ENCODE results near the gene ACTN1. TPM values are rescaled to one million over a fixed set of nuclear protein-coding genes. Genes with fewer than 3 reads are reported as not detected.
"Not testable (repeated sequence)": the region's sequence is repeated elsewhere in the genome, so short reads cannot be mapped to it uniquely, and the experiment has no call there.

ACTN1 gene
- total RNA-seq = 100 to 1,000 TPM; 171 to 177 TPM

DNA sequence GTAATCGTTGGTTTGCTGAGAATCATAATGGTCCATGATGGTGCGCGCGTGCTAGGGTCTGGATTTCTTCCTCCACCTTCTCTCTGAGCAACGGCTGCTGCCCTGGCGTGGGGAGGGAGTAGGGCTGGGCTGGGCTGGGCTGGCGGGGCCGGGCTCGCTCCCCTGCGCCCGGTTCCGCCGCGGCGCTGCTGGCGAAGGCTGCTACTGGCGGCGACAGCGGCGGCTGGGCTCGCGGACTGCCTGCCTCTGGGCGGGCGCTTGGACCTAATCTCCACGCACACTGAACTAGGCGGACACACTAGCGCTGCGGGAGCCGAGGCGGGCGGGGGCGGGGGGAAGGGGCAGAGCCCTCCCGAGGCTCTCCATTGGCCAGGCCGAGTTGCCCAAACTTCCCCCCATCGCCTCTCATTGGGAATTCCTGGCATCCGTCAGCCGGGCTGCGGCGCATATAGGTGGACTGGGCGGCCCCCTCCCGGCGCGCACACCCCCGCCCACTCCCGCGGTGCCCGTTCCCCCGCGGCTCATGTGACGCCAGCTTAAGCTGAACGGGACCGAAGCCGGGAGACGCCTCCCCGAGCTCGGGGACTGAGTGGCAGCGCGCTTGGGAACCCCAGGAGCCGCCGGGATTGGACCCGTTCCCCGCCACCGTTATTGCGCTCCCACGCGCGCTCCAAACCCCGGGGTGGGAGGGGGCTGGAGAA is at the start of gene ACTN1:
Gene ACTN1 (minus strand): TSS at position 282 of the 701 bp plus-strand sequence. CDS start 246 bp downstream, at position 36.
- H3K9me3 Mint-ChIP-seq = peaks cover 6% of the 10 kb centered on the region
- peak within 1 kb of the TSS; percentile 88 for H3K4me3 Mint-ChIP-seq
- peaks cover 29% of the 10 kb centered on the region for H3K36me3 Mint-ChIP-seq
- H3K27me3 Mint-ChIP-seq = no peaks in the 10 kb centered on the region
- peaks cover 53% of the 10 kb centered on the region for H3K4me1 Mint-ChIP-seq
- peak within 1 kb of the TSS; percentile 92 for H3K27ac Mint-ChIP-seq
- DNase-seq = peak; percentile 85

DNA sequence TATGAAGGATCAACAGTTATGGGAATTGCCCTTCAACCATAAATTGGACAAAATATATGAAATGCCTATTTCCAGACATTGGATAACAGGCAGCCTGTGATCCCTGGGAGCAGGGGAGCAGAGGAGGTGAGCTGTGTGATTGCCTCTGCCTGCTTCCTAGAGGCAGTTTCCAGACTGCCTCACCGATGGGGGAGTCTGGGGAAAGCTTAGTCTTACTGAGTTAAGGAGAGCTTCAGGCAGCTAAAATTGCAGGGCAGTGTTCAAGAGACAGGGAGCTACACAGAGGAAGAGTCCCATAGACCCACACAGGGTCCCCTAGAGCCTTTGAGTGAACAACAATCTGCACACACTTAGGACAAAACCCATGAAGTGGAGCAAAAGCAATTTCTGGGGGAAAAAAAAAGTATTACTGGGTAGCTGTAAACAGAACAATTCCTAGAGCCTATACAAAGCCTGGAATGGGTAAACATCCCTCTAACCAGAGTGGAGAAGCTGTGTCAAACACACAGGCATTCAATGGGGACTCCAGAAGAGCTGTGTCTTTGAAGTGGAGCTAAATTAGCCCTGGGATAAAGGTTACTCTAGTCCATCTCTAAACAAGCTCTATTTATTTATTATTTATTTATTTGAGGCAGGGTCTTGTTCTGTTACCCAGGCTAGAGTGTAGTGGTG is 48.3 kb upstream of the ACTN1 start:
- Mint-ChIP-seq H3K27me3 (no peaks in the 10 kb centered on the region), H3K36me3 (no peaks in the 10 kb centered on the region), H3K4me1 (no peaks in the 10 kb centered on the region), H3K27ac (no peak overlapping the region), H3K4me3 (no peak overlapping the region), H3K9me3 (no peaks in the 10 kb centered on the region)
- DNase-seq = no peak

DNA sequence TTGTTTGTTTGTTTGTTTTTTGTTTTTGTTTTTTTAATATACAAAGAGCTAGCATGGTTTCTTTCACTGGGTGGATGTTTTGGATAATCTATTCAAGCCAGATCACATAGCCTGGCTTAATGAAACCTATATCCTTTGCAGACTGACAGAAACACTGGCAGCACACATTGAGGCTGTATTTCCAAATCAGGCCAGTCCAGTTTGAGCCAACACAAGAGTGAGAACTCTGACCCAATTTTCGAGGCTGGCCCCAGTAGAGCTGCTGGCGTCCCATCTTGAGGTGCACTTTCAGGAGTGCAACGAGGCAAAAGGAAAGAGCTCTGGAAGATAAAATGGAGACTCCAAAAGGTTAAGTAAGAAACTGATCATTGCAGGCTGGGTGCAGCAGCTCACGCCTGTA is 43.9 kb upstream of the ACTN1 start:
- H3K27me3 Mint-ChIP-seq = no peaks in the 10 kb centered on the region
- H3K36me3 Mint-ChIP-seq = no peaks in the 10 kb centered on the region
- no peak overlapping the region for H3K4me3 Mint-ChIP-seq

DNA sequence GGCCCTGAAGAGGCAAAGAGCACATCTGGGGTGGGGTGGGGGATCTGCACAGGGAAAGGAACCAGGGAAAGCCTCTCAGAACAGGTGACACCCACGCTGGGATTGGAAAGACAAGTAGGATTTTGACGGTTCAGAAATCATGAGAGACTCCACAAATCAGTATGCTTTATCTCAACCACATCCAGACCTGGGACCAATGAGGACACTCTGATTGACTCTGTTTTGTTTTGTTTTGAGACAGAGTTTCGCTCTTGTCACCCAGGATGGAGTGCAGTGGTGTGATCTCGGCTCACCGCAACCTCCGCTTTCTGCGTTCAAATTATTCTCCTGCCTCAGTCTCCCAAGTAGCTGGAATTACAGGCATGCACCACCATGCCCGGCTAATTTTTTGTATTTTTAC is 43.0 kb upstream of the ACTN1 start:
- H3K27ac Mint-ChIP-seq, H3K4me3 Mint-ChIP-seq, H3K27me3 Mint-ChIP-seq, H3K9me3 Mint-ChIP-seq, DNase-seq, H3K36me3 Mint-ChIP-seq, H3K4me1 Mint-ChIP-seq: not testable (repeated sequence)

More for the DNA sequence above, 43.9 kb upstream of the ACTN1 start:
- Mint-ChIP-seq H3K27ac (no peak overlapping the region), H3K9me3 (no peaks in the 10 kb centered on the region), H3K4me1 (no peaks in the 10 kb centered on the region)
- no peak for DNase-seq

DNA sequence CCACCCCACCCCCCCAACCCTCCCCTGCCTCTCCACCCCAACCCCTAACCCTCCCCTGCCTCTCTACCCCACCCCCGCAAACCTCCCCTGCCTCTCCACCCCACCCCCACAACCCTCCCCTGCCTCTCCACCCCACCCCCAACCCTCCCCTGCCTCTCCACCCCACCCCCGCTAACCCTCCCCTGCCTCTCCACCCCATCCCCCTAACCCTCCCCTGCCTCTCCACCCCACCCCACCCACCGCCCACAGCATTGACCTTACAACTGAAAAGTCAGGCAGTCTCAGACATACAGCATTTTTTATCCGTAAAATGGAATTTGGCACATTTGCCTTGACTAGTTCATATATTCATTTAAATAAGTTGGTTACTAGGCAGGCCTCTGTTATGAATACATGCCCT is 38.6 kb upstream of the ACTN1 start:
- Mint-ChIP-seq H3K4me1 (no peaks in the 10 kb centered on the region), H3K4me3 (no peak overlapping the region), H3K9me3 (no peaks in the 10 kb centered on the region), H3K27me3 (no peaks in the 10 kb centered on the region), H3K27ac (no peak overlapping the region), H3K36me3 (no peaks in the 10 kb centered on the region)
- DNase-seq = no peak

DNA sequence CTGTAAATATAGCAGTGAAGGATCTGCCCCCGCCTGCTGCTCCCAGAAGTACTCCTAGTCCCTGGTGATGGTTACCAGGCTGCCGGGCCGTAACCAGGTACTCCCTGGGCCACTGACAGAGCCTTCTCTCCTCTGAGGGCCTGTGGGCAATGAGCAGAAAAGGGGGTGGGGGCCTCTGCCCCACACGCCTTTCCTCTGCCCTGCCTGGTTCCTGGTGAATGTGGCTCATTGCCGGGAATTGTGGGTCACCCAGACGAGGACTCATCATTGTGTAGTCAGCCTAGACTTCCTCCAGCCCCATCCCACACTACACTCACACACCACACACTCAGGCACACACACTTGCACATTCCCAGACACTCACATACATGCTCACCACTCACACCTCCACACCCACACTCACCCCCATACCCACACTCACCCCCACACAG is 35.7 kb upstream of the ACTN1 start:
- Mint-ChIP-seq H3K36me3 (no peaks in the 10 kb centered on the region), H3K9me3 (no peaks in the 10 kb centered on the region), H3K4me3 (no peak overlapping the region), H3K27ac (no peak overlapping the region), H3K27me3 (no peaks in the 10 kb centered on the region), H3K4me1 (peaks cover 5% of the 10 kb centered on the region)
- DNase-seq = no peak

DNA sequence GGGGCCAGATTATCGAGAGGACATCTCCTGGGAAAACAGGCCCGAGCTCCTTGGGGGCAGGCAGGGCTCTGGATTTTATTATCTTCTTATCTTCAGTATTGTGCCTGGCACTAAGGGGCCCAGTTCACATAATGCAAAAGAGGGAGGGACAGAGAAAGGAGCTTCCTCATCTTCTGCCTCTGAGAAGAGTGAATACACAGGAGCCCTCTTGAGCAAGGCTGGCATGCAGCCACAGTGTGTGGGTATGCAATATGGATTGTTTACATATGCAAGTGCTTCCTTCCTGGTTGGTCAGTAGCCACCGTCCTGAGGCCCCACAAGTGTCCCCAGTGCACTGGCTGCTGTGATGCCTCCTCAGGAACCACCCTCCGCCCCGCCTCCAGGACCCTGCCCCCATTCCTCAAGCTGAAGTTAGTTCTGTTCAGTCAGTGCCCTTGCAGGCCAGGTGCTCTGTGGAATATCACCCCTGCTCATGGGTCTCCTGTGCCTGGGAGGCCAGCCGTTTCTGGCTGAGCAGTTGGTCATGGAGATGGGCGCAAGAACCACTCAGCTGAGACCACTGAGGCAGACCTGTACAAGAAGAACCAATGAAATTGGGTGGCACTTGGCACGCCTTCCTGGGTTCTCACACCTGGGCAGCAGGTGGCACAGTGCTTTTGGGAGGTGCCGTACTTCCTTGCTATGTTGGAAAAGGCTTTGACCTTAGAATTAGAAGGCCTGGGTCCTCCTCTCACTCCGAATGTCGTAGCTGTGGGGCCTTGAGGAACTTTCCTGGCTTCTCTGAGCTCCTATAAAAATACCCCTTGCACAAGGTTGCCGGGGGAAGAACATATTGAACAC is 35.1 kb upstream of the ACTN1 start:
- no peak for DNase-seq
- no peaks in the 10 kb centered on the region for H3K36me3 Mint-ChIP-seq
- no peaks in the 10 kb centered on the region for H3K9me3 Mint-ChIP-seq
- no peak overlapping the region for H3K27ac Mint-ChIP-seq
- H3K27me3 Mint-ChIP-seq = no peaks in the 10 kb centered on the region
- no peak overlapping the region for H3K4me3 Mint-ChIP-seq
- H3K4me1 Mint-ChIP-seq = peaks cover 5% of the 10 kb centered on the region

DNA sequence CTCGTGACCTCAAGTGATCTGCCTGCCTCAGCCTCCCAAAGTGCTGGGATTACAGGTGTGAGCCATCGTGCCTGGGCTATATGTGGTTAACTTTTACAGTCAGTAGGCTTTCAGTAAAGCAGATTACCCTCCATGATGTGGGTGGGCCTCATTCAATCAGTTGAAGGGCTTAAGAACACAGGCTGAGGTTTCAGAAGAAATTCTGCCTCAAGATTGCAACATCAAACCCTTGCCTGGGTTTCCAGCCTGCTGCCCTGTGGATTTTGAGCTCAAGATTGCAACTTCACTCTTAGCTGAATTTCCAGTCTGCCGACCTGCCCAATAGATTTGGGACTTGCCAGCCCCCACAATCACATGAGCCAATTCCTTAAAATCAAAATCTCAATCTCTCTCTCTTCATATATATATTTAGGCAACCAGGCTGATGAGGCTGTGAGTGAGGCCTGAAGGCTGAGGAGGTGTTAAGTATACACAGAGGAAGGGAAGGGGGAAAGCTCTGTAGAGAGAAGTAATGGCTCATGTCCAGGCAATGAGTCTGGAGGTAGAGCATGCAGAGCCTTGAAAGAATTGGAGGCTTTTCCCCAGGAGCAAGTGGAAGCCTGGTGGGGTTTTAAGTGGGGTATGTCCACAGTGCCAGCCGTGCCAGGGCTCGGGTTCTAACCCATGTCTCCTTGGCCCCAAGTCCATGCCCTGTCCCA is 33.3 kb upstream of the ACTN1 start:
- Mint-ChIP-seq H3K36me3 (no peaks in the 10 kb centered on the region), H3K4me1 (peaks cover 5% of the 10 kb centered on the region), H3K9me3 (no peaks in the 10 kb centered on the region), H3K4me3 (no peak overlapping the region), H3K27ac (no peak overlapping the region), H3K27me3 (no peaks in the 10 kb centered on the region)
- no peak for DNase-seq

DNA sequence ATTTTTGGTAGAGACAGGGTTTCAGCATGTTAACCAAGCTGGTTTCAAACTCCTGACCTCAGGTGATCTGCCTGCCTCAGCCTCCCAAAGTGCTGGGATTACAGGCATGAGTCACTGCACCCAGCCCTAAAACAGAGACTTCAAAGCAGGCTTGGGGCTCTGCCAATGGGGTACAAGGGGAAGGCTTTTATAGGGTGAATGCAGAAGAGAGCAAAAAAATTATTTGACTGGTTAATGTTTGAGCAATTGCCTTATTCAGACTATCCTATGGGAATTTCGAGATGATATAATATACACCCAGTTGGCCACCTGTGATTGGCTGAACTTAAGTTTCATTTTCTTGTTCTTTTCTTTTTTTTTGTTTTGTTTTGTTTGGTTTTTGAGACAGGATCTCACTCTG is 31.5 kb upstream of the ACTN1 start:
- DNase-seq = peak; percentile 18
- no peaks in the 10 kb centered on the region for H3K36me3 Mint-ChIP-seq
- H3K9me3 Mint-ChIP-seq = no peaks in the 10 kb centered on the region
- no peaks in the 10 kb centered on the region for H3K27me3 Mint-ChIP-seq
- no peak overlapping the region for H3K27ac Mint-ChIP-seq
- no peak overlapping the region for H3K4me3 Mint-ChIP-seq
- peaks cover 5% of the 10 kb centered on the region for H3K4me1 Mint-ChIP-seq

DNA sequence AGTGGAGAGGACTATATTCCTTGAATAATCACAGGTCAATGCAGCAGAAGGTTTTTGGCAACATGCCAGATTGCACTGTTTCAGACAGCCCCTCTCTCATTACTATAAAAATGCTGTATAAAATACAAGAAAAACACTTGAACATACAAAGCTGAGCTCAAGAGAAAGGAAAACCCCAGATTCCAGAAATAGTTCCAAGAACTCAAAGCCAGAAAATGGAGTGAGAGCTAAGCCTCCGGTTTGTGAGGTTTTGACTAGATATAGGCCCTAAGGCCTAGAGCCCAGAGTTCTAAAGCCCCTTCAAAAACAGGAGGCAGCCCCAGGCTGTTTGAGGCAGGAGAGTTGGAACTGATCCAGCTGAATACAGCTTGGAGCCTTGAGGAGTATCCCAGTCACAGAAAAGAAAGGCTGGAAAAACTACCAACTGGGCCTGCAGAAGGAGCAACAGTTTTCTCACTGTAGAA is 29.4 kb upstream of the ACTN1 start:
- no peak overlapping the region for H3K4me3 Mint-ChIP-seq
- H3K9me3 Mint-ChIP-seq = no peaks in the 10 kb centered on the region
- no peak overlapping the region for H3K27ac Mint-ChIP-seq
- peaks cover 5% of the 10 kb centered on the region for H3K4me1 Mint-ChIP-seq
- H3K27me3 Mint-ChIP-seq = no peaks in the 10 kb centered on the region
- H3K36me3 Mint-ChIP-seq = no peaks in the 10 kb centered on the region
- DNase-seq = no peak

DNA sequence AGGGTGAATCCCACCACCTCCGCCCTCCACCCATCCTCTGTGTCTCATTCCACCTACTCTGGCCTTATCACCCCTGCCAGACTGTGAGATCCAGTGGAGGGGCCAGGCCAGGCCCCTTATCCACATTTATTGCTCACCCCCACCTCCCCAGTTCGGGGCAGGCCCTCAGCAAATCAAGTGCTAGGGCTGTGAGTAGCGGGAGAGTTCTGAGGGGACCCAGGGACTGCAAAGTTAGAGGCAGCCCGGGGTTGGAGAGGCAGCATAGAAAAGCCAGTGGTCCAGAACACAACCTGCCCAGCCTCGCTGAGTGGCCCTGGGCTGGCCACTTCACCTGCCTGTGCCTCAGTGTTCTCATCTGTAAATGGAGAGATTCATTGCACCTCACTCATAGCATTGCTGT is 27.2 kb upstream of the ACTN1 start:
- Mint-ChIP-seq H3K4me3 (no peak overlapping the region), H3K36me3 (no peaks in the 10 kb centered on the region), H3K27ac (no peak overlapping the region), H3K4me1 (peaks cover 7% of the 10 kb centered on the region), H3K27me3 (no peaks in the 10 kb centered on the region), H3K9me3 (no peaks in the 10 kb centered on the region)
- DNase-seq = no peak

DNA sequence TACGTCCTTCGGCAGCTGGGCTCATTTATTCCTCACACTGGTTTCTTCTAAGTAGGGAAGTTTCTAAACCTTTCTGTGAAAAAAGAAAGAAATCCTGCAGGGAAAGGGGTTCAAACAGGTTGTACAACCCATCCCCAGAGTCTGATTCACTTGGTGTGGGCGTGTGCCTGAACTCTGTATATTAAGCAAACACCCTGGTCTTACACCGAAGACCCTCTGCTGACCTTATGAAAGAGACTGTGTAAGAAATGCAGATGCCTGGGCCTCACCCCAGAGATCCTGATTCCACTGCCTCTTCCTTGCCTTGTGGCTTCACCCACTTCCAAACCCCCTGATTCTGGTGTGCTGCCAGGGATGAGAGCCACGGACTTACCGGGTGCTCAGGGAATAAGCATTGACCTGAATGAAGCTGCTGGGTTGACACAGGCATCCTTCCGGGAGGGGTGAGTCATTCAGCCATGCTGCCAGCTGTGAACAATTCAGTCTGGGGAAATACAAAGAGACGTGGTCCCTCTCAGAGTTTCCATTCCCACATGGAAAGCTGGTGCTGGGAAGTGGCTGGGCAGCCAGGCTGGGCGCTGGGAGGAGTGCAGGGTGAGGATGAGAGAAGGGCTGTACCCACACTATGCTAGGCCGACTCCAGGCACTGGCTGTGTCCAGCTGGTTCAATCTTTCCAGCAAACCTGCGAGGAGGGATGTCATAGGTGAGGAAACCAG is 26.5 kb upstream of the ACTN1 start:
- Mint-ChIP-seq H3K4me1 (peaks cover 4% of the 10 kb centered on the region), H3K9me3 (no peaks in the 10 kb centered on the region), H3K27me3 (no peaks in the 10 kb centered on the region), H3K4me3 (no peak overlapping the region), H3K36me3 (no peaks in the 10 kb centered on the region), H3K27ac (no peak overlapping the region)
- DNase-seq = no peak

DNA sequence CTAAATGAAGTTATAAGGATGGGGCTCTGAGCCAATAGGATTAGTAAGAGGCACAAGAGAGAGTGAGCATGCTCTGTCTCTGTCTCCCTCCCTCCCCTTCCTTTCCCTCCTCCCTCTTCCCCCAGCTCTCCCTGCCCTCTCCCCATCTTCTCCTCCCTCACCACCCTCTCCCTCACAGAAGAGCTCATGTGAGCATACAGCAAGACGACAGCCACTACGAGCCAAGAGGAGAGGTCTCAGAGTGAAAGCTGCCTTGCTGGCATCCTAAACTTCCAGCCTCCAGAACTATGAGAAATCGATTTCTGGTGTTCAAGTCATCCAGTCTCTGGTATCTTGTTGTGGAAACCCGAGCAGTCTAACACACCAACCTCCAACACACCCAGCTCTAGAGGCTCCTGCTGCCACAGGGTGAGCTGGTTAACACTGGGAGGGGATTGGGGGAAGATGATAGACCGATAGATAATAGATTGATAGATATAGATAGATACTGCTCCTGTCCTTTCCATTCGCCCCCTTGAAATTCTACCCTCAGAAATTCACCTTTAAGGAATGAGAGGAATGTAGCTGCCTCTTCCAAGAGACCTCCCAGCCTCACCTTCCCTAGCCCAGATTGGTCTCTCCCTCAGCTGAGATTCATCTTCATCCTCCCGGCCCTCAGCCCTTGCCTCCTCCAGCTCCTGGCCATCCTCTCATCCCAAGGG is 25.8 kb upstream of the ACTN1 start:
- no peaks in the 10 kb centered on the region for H3K36me3 Mint-ChIP-seq
- H3K9me3 Mint-ChIP-seq = no peaks in the 10 kb centered on the region
- no peak for DNase-seq
- no peak overlapping the region for H3K27ac Mint-ChIP-seq
- H3K4me3 Mint-ChIP-seq = no peak overlapping the region
- no peaks in the 10 kb centered on the region for H3K27me3 Mint-ChIP-seq
- H3K4me1 Mint-ChIP-seq = peaks cover 2% of the 10 kb centered on the region

DNA sequence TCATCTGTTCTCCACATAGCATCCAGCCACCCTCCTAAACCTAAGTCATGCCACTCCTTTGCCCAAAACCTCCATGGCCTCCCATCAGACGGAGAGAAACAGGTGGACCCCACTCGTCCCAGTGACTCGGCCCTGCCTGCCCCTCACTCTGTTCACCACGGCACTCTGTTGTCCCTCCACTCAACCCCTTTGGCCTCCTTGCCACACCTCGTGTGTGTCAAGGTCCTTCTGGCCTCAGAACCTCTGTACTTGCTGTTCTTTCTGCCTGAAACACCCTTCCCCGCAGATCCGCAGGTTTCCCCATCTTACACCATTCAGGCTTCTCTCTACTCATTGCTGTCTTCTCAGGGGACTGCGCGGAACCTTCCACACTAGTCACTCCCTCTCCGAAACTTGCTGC is 24.5 kb upstream of the ACTN1 start:
- no peak for DNase-seq
- Mint-ChIP-seq H3K9me3 (no peaks in the 10 kb centered on the region), H3K36me3 (no peaks in the 10 kb centered on the region), H3K27ac (no peak overlapping the region), H3K4me1 (peaks cover 2% of the 10 kb centered on the region), H3K4me3 (no peak overlapping the region), H3K27me3 (no peaks in the 10 kb centered on the region)

All from activated naive CD8-positive, alpha-beta T cell treated with anti-CD3 and anti-CD28 coated beads for 36 hours (primary cell).